ENCODE results near the gene DUS1L.

DUS1L gene

GRCh38 chr17:82011617-82012187 lies 53.9 kb downstream of the DUS1L start:
- DNase-seq: no peak

- DNase-seq: no peak
These were observed 54.8 kb downstream of the DUS1L start for GRCh38 chr17:82010575-82011525.

GRCh38 chr17:82009413-82009812 lies 56.2 kb downstream of the DUS1L start:
- DNase-seq: no peak

GRCh38 chr17:82008941-82009405 lies 56.6 kb downstream of the DUS1L start:
- DNase-seq: no peak

GRCh38 chr17:82008258-82008940 lies 57.2 kb downstream of the DUS1L start:
- DNase-seq: no peak
